ENCODE results near the gene PDE10A.

Gene PDE10A

GRCh38 chr6:165638530-165638929 lies 24.5 kb downstream of the PDE10A start:
- Histone ChIP-seq H3K4me1 (ENCODE audit: control insufficient read depth, insufficient read depth, low read length, unreplicated experiment) (no peaks in the 10 kb centered on the region), H3K27ac (ENCODE audit: low read depth, low read length) (no peak overlapping the region), H3K27me3 (ENCODE audit: insufficient read depth, low read length) (no peaks in the 10 kb centered on the region), H3K4me3 (ENCODE audit: low read depth, low read length) (no peak overlapping the region), H3K36me3 (ENCODE audit: insufficient read depth, low read length) (no peaks in the 10 kb centered on the region), H3K79me2 (ENCODE audit: control insufficient read depth, insufficient read depth, low read length, unreplicated experiment) (no peaks in the 10 kb centered on the region), H2AFZ (ENCODE audit: low read length, unreplicated experiment) (no peak overlapping the region)

GRCh38 chr6:165637586-165637985 lies 25.5 kb downstream of the PDE10A start:
- H3K79me2 ChIP-seq (ENCODE audit: control insufficient read depth, insufficient read depth, low read length, unreplicated experiment), result no peaks in the 10 kb centered on the region
- H3K27ac ChIP-seq (ENCODE audit: low read depth, low read length), result no peak overlapping the region

GRCh38 chr6:165636402-165637048 lies 26.5 kb downstream of the PDE10A start:
- no peaks in the 10 kb centered on the region for H3K36me3 ChIP-seq (ENCODE audit: insufficient read depth, low read length)
- H2AFZ ChIP-seq (ENCODE audit: low read length, unreplicated experiment), result no peak overlapping the region
- no peaks in the 10 kb centered on the region for H3K4me1 ChIP-seq (ENCODE audit: control insufficient read depth, insufficient read depth, low read length, unreplicated experiment)
- no peaks in the 10 kb centered on the region for H3K79me2 ChIP-seq (ENCODE audit: control insufficient read depth, insufficient read depth, low read length, unreplicated experiment)
- no peak overlapping the region for H3K4me3 ChIP-seq (ENCODE audit: low read depth, low read length)
- no peaks in the 10 kb centered on the region for H3K27me3 ChIP-seq (ENCODE audit: insufficient read depth, low read length)
- no peak overlapping the region for H3K27ac ChIP-seq (ENCODE audit: low read depth, low read length)

More at GRCh38 chr6:165637586-165637985, 25.5 kb downstream of the PDE10A start:
- Histone ChIP-seq H3K36me3 (ENCODE audit: insufficient read depth, low read length) (no peaks in the 10 kb centered on the region), H3K27me3 (ENCODE audit: insufficient read depth, low read length) (no peaks in the 10 kb centered on the region), H3K4me3 (ENCODE audit: low read depth, low read length) (0 out of 2 replicates have a peak overlapping the region, but pooled peaks have one; percentile 22), H2AFZ (ENCODE audit: low read length, unreplicated experiment) (peak overlapping the region; percentile 25), H3K4me1 (ENCODE audit: control insufficient read depth, insufficient read depth, low read length, unreplicated experiment) (no peaks in the 10 kb centered on the region)

- Histone ChIP-seq H2AFZ (ENCODE audit: low read length, unreplicated experiment) (no peak overlapping the region), H3K4me1 (ENCODE audit: control insufficient read depth, insufficient read depth, low read length, unreplicated experiment) (no peaks in the 10 kb centered on the region), H3K79me2 (ENCODE audit: control insufficient read depth, insufficient read depth, low read length, unreplicated experiment) (no peaks in the 10 kb centered on the region), H3K27me3 (ENCODE audit: insufficient read depth, low read length) (no peaks in the 10 kb centered on the region), H3K36me3 (ENCODE audit: insufficient read depth, low read length) (no peaks in the 10 kb centered on the region), H3K4me3 (ENCODE audit: low read depth, low read length) (no peak overlapping the region), H3K27ac (ENCODE audit: low read depth, low read length) (no peak overlapping the region)
These were observed 27.1 kb downstream of the PDE10A start for GRCh38 chr6:165635965-165636364.

GRCh38 chr6:165634101-165634880 lies 28.8 kb downstream of the PDE10A start:
- H3K27me3 ChIP-seq (ENCODE audit: insufficient read depth, low read length), result no peaks in the 10 kb centered on the region

GRCh38 chr6:165632194-165632593 lies 30.8 kb downstream of the PDE10A start:
- Histone ChIP-seq H3K4me3 (ENCODE audit: low read depth, low read length) (no peak overlapping the region), H3K27me3 (ENCODE audit: insufficient read depth, low read length) (no peaks in the 10 kb centered on the region), H3K36me3 (ENCODE audit: insufficient read depth, low read length) (no peaks in the 10 kb centered on the region), H3K27ac (ENCODE audit: low read depth, low read length) (no peak overlapping the region), H3K4me1 (ENCODE audit: control insufficient read depth, insufficient read depth, low read length, unreplicated experiment) (peaks cover 6% of the 10 kb centered on the region), H3K79me2 (ENCODE audit: control insufficient read depth, insufficient read depth, low read length, unreplicated experiment) (peaks cover 2% of the 10 kb centered on the region), H2AFZ (ENCODE audit: low read length, unreplicated experiment) (no peak overlapping the region)

More at GRCh38 chr6:165634101-165634880, 28.8 kb downstream of the PDE10A start:
- Histone ChIP-seq H3K4me3 (ENCODE audit: low read depth, low read length) (no peak overlapping the region), H3K79me2 (ENCODE audit: control insufficient read depth, insufficient read depth, low read length, unreplicated experiment) (no peaks in the 10 kb centered on the region), H3K27ac (ENCODE audit: low read depth, low read length) (no peak overlapping the region), H3K4me1 (ENCODE audit: control insufficient read depth, insufficient read depth, low read length, unreplicated experiment) (peaks cover 6% of the 10 kb centered on the region), H2AFZ (ENCODE audit: low read length, unreplicated experiment) (no peak overlapping the region), H3K36me3 (ENCODE audit: insufficient read depth, low read length) (no peaks in the 10 kb centered on the region)

- Histone ChIP-seq H3K27ac (ENCODE audit: low read depth, low read length) (no peak overlapping the region), H3K27me3 (ENCODE audit: insufficient read depth, low read length) (no peaks in the 10 kb centered on the region), H3K4me3 (ENCODE audit: low read depth, low read length) (peak overlapping the region; percentile 37; the same call in 1 of the 2 replicates), H3K79me2 (ENCODE audit: control insufficient read depth, insufficient read depth, low read length, unreplicated experiment) (peaks cover 2% of the 10 kb centered on the region), H3K36me3 (ENCODE audit: insufficient read depth, low read length) (no peaks in the 10 kb centered on the region), H2AFZ (ENCODE audit: low read length, unreplicated experiment) (no peak overlapping the region), H3K4me1 (ENCODE audit: control insufficient read depth, insufficient read depth, low read length, unreplicated experiment) (peaks cover 6% of the 10 kb centered on the region)
These were observed 32.5 kb downstream of the PDE10A start for GRCh38 chr6:165630544-165630953.

GRCh38 chr6:165628955-165629354 lies 34.1 kb downstream of the PDE10A start:
- Histone ChIP-seq H3K36me3 (ENCODE audit: insufficient read depth, low read length) (no peaks in the 10 kb centered on the region), H3K79me2 (ENCODE audit: control insufficient read depth, insufficient read depth, low read length, unreplicated experiment) (peaks cover 2% of the 10 kb centered on the region), H3K4me1 (ENCODE audit: control insufficient read depth, insufficient read depth, low read length, unreplicated experiment) (peaks cover 6% of the 10 kb centered on the region), H3K4me3 (ENCODE audit: low read depth, low read length) (no peak overlapping the region), H3K27ac (ENCODE audit: low read depth, low read length) (no peak overlapping the region), H3K27me3 (ENCODE audit: insufficient read depth, low read length) (no peaks in the 10 kb centered on the region), H2AFZ (ENCODE audit: low read length, unreplicated experiment) (no peak overlapping the region)

- peaks cover 6% of the 10 kb centered on the region for H3K4me1 ChIP-seq (ENCODE audit: control insufficient read depth, insufficient read depth, low read length, unreplicated experiment)
- H2AFZ ChIP-seq (ENCODE audit: low read length, unreplicated experiment), result no peak overlapping the region
- no peaks in the 10 kb centered on the region for H3K27me3 ChIP-seq (ENCODE audit: insufficient read depth, low read length)
- H3K36me3 ChIP-seq (ENCODE audit: insufficient read depth, low read length), result no peaks in the 10 kb centered on the region
- H3K4me3 ChIP-seq (ENCODE audit: low read depth, low read length), result no peak overlapping the region
- H3K27ac ChIP-seq (ENCODE audit: low read depth, low read length), result no peak overlapping the region
- H3K79me2 ChIP-seq (ENCODE audit: control insufficient read depth, insufficient read depth, low read length, unreplicated experiment), result peaks cover 2% of the 10 kb centered on the region
These were observed 35.7 kb downstream of the PDE10A start for GRCh38 chr6:165627366-165627765.

- Histone ChIP-seq H3K27ac (ENCODE audit: low read depth, low read length) (no peak overlapping the region), H3K4me3 (ENCODE audit: low read depth, low read length) (no peak overlapping the region), H3K27me3 (ENCODE audit: insufficient read depth, low read length) (no peaks in the 10 kb centered on the region), H3K79me2 (ENCODE audit: control insufficient read depth, insufficient read depth, low read length, unreplicated experiment) (peaks cover 2% of the 10 kb centered on the region), H3K4me1 (ENCODE audit: control insufficient read depth, insufficient read depth, low read length, unreplicated experiment) (peaks cover 6% of the 10 kb centered on the region), H2AFZ (ENCODE audit: low read length, unreplicated experiment) (no peak overlapping the region), H3K36me3 (ENCODE audit: insufficient read depth, low read length) (no peaks in the 10 kb centered on the region)
These were observed 36.3 kb downstream of the PDE10A start for GRCh38 chr6:165626711-165627110.

Data from ACC112 (cell line).